ENCODE measurements around the gene ENTREP1.

DNA sequence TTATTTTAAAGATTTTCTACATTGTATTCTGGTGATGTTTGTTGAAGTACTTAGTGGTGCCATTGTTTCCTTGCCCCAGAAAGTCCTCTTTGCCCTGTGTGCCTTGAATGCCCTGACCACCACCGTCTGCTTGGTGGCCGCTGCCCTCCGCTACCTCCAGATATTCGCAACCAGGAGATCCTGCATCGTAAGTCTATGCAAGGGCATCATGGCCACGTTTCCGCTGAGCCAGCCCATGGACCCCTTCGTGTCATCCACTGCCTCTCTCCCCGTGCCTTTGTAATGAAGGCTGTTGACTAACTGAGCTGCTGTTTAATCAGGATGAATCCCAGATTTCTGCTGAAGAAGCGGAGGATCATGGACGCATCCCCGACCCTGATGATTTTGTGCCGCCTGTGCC is 52.3 kb downstream of the ENTREP1 start:
- TF ChIP-seq CTCF (conservative IDR thresholded peaks at IDR 0.05; ENCODE audit: low read length) (no peak), EZH2phosphoT487 (IDR thresholded peaks at IDR 0.05; ENCODE audit: borderline replicate concordance, low read depth, low read length) (no peak)
